NCI-H345 (cell line): Measurements from ENCODE around the gene TMEM80.
A peak's percentile ranks its signal among the peaks of the same experiment; 100 is the strongest.

ENCODE experiments used
- DNase-seq: peaks from one replicate; lab custom pipeline; 2025; lab: John Stamatoyannopoulos, UW

TMEM80 gene

DNA sequence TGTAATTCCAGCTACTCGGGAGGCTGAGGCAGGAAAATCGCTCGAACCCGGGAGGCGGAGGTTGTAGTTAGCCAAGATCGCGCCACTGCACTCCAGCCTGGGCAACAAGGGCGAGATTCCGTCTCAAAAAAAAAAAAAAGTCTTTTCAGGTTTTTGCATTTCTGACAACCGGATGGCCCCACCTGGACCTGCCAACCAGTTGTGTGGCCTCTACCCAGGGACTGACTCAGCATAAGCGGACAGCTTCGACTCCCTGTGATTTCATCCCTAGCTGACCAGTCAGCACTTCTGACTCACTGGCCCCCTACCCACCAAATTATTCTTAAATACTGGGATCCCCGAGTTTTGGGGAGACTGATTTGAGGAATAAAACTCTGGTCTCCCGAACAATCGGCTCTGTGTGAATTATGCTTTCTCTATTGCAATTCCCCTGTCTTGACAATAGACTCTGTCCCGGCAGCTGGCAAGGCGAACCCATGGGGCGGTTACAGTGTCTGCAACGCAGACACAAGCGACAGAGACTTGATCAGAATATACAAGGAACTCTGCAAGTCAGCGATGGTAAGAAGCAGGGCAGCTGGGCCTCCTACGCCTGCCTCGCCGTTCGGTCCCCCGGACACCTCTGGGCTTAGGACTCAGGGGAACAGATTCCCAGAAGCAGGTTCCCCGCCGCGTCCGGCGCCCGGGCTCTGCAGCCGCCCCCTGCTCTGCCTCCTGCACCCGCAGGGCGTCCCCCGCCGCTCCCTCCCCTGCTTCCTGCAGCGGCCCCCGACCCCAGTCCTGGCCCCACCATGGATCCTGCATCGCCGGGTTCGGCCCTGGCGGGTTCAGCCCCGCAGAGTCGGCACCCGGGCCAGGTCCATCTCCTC lies 50.9 kb downstream of the TMEM80 start:
- peak; percentile 36 for DNase-seq

DNA sequence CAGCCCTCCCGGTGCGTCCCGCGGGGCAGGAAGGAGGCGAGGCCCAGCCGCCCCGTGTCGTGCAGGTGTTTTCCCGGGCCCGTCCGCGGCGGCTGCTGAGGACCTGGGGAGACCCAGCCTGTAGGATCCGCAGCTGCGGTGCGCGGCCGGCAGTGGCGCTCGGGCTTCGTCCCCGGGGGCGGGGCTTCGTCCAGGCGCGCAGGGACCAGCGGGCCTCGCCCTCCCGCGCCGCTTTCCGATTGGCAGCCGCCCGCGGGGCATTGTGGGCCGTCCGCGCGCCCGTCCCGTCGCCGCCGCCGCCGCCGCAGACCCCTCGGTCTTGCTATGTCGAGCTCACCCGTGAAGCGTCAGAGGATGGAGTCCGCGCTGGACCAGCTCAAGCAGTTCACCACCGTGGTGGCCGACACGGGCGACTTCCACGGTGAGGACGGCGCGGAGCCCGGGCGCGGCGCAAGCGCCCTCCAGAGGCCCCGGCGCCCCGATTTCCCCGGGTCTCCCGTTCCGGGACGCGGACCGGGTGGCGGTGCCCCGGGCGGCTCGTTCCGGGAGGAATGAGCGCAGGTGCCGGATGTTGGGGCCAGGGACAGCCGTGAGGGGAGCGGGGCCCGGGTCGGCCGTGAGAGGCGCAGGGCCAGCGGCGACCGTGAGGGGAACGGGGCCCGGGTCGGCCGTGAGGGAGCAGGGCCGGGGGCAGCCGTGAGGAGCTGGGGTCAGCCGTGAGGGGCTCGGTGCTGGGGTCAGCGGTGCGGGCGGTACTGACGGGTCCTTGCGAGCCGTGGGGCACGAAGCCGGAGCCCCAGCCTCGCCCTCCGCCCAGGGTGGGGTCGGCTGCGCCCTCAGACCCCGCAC lies 51.8 kb downstream of the TMEM80 start, which contains the start of gene TALDO1:
Gene TALDO1, plus strand, starts transcription at position 307 of the 849 bp plus-strand sequence. Its CDS starts 18 bp downstream, at position 325.
- DNase-seq = peak; percentile 93

DNA sequence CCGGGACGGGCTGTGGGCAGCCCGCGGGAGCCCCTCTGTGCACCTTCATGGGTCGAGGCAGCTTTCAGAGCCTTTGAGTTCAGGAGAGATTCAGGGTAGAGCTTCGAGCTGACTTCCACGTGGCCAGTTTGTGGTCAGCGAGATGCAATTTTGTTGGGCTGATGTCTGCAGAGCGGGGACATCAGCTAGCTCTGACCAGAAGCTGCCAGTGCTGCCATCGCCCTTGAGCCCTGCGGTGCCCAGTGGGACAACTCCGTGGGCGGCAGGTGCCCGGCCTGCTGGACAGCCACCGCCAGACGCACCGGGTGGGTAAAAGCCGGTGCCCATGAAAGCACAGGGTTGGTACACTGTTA lies 52.4 kb downstream of the TMEM80 start:
- DNase-seq = no peak

DNA sequence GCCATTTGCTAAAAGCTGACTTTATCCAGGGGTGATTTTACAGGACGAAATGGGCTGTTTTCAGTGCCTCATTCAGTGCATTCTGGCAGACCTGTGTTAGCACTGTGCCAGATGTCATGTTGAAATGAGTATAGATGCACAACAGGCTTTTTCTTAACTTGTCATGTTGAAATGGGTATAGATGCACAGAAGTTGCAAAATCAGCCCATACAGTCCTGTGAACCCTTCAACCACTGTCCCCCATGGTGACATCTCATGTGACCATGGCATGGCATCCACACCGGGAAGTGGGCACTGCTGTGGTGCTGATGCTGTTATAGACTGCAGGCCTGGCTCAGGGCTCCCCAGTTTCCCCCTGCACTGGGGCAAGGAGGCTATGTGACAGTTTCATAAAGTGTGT lies 54.1 kb downstream of the TMEM80 start:
- DNase-seq = no peak
